ENCODE data around the gene MECP2. TPM values are rescaled to one million over a fixed set of nuclear protein-coding genes. Genes with fewer than 3 reads are reported as not detected.

MECP2 gene
- total and polyA plus RNA-seq, 10 of the 15 experiments (the other 5 are each of a cell fraction or from before 2014, with no cell fraction given) = 1.3 to 32.7 (median 13.7) TPM

DNA sequence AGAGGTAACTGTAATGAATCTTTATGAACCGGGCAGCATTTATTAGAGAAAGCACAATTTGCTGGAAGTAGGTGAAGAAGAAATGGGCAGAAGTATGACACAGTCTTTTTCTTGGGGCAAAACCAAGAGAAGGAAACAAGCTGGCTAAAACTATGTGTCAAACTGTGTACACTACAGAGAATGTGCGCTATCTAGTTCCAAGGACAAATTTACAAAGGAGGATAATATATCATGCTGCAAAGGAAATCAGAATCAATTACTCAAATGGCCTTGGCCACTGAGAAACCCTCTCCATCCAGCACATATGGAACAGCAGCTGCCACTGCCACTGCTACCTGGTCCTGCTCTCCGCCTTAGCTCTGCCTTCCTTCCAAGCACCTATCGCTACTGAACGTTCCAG lies 17.1 kb upstream of the MECP2 start (continued):
- TF ChIP-seq, protein P1, sequence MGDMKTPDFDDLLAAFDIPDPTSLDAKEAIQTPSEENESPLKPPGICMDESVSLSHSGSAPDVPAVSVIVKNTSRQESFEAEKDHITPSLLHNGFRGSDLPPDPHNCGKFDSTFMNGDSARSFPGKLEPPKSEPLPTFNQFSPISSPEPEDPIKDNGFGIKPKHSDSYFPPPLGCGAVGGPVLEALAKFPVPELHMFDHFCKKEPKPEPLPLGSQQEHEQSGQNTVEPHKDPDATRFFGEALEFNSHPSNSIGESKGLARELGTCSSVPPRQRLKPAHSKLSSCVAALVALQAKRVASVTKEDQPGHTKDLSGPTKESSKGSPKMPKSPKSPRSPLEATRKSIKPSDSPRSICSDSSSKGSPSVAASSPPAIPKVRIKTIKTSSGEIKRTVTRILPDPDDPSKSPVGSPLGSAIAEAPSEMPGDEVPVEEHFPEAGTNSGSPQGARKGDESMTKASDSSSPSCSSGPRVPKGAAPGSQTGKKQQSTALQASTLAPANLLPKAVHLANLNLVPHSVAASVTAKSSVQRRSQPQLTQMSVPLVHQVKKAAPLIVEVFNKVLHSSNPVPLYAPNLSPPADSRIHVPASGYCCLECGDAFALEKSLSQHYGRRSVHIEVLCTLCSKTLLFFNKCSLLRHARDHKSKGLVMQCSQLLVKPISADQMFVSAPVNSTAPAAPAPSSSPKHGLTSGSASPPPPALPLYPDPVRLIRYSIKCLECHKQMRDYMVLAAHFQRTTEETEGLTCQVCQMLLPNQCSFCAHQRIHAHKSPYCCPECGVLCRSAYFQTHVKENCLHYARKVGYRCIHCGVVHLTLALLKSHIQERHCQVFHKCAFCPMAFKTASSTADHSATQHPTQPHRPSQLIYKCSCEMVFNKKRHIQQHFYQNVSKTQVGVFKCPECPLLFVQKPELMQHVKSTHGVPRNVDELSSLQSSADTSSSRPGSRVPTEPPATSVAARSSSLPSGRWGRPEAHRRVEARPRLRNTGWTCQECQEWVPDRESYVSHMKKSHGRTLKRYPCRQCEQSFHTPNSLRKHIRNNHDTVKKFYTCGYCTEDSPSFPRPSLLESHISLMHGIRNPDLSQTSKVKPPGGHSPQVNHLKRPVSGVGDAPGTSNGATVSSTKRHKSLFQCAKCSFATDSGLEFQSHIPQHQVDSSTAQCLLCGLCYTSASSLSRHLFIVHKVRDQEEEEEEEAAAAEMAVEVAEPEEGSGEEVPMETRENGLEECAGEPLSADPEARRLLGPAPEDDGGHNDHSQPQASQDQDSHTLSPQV (IDR thresholded peaks at IDR 0.05) = no peak

DNA sequence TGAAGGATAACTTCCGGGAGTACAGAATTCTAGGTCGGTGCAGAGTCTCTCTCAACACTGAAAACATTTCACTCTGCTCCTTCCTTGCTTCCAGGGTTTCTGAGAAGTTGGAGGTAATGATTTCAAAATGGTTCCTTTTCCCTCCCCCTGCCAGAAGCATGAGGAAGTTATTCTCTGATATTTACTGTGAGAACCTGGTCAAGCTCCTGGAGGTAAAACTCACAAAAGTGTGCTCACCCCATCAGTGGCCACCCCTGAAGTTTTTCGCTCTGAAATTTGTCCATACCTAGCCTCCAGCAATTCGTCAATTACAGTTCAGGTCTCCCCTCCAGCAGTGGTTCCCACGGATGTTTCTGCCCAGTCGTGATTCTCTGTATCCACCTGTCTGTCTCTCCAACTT lies 16.2 kb upstream of the MECP2 start:
- ChIA-PET POLR2A (interaction anchor here (0.6 kb wide), 1 partner anchor 9 kb away, joined by 4 read pairs; no protein-coding TSS in a partner anchor), CTCF (no interaction called here), RAD21 (ENCODE audit: unreplicated experiment) (no interaction called here), SMC1A (ENCODE audit: uncharacterized antibody, unreplicated experiment) (interaction anchor here (1.2 kb wide), 1 partner anchor 72 kb away, joined by 3 read pairs; no protein-coding TSS in a partner anchor)
- intact Hi-C loops (cut with micrococcal nuclease; ENCODE audit: unreplicated experiment) (no loop called here), in situ Hi-C loops (cut with MboI) (no loop called here)
- Histone ChIP-seq H3K4me2 (ENCODE audit: control insufficient read depth, insufficient read depth) (no peak overlapping the region), H3K9me3 (replicated peaks; ENCODE audit: control insufficient read depth, insufficient read depth, low read length) (no peaks in the 10 kb centered on the region), H3K27me3 (replicated peaks in 1 of 2; ENCODE audit: control insufficient read depth in 2 of 2, insufficient read depth in 2 of 2, low read length in 1 of 2) (no peaks in the 10 kb centered on the region; a peak in 2 of 4 replicates), H3K27ac (ENCODE audit: control insufficient read depth, insufficient read depth) (no peak overlapping the region), H4K20me1 (ENCODE audit: control insufficient read depth, insufficient read depth) (no peaks in the 10 kb centered on the region), H3K4me1 (ENCODE audit: control insufficient read depth, insufficient read depth, low read length) (no peaks in the 10 kb centered on the region), H3K36me3 (ENCODE audit: control insufficient read depth in 2 of 2, insufficient read depth in 2 of 2, low read length in 1 of 2) (no peaks in the 10 kb centered on the region), H3K9ac (ENCODE audit: control insufficient read depth, insufficient read depth, low read length) (no peak overlapping the region), H3K4me3 (no peak overlapping the region), H2AFZ (ENCODE audit: control insufficient read depth, low read depth, low read length) (no peak overlapping the region), H3K79me2 (ENCODE audit: control insufficient read depth, insufficient read depth, low read length) (no peaks in the 10 kb centered on the region)
- TF ChIP-seq MEF2B (IDR thresholded peaks at IDR 0.05; ENCODE audit: partially characterized antibody, poor library complexity, severe bottlenecking) = no peak
- no peak for TF ChIP-seq NFXL1 (IDR thresholded peaks at IDR 0.05; ENCODE audit: borderline replicate concordance)
- TF ChIP-seq, protein P2, sequence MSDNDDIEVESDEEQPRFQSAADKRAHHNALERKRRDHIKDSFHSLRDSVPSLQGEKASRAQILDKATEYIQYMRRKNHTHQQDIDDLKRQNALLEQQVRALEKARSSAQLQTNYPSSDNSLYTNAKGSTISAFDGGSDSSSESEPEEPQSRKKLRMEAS (IDR thresholded peaks at IDR 0.05; ENCODE audit: low read depth, low read length) = no peak
- TF ChIP-seq POLR2AphosphoS5 (IDR thresholded peaks at IDR 0.05; ENCODE audit: low read length) = no peak
- TF ChIP-seq TARDBP (IDR thresholded peaks at IDR 0.05; ENCODE audit: borderline replicate concordance) = no peak
- ATAC-seq (no peak), FAIRE-seq (no peak), DNase-seq (ENCODE audit: low read depth, low spot score) (no peak)
- no TSS peak for BruUV-seq (replicated peaks)
- 33% methylated on average over 6 of the region's 6 CpGs for WGBS (ENCODE audit: insufficient coverage, insufficient replicate concordance, low lambda C conversion rate, missing lambda C conversion rate)

All from GM12878 (cell line).